Panc1 (cell line): ENCODE measurements around the gene UBL4B.

Experiments used
- CTCF ChIP-seq: fragments of 450-650 bp; IDR thresholded peaks from 2 replicates; pipeline ENCODE4 v1.5.1; 2017; ENCODE audit warnings: mild to moderate bottlenecking
- POLR2AphosphoS5 ChIP-seq: IDR thresholded peaks from 2 replicates; pipeline ENCODE4 v1.6.1; 2012; ENCODE audit warnings: mild to moderate bottlenecking, low read depth, low read length, moderate library complexity
- TCF7L2 ChIP-seq: IDR thresholded peaks from 2 replicates; pipeline ENCODE4 v1.6.1; 2011; ENCODE audit warnings: mild to moderate bottlenecking, low read depth, low read length, inconsistent platforms

- TF ChIP-seq CTCF = no peak
- TF ChIP-seq POLR2AphosphoS5 = no peak
- no peak for TF ChIP-seq TCF7L2
These were observed 25.3 kb upstream of the UBL4B start for GRCh38 chr1:110086961-110087360.
